Measurements from ENCODE around the gene RASA2. TPM values are rescaled to one million over a fixed set of nuclear protein-coding genes. Genes with fewer than 3 reads are reported as not detected.

Gene RASA2
- total and polyA plus RNA-seq, 4 donors = 1.6 to 5.4 (median 4.6) TPM

- H3K4me1 ChIP-seq (ENCODE audit: control insufficient read depth in 4 of 4, insufficient read depth in 4 of 4, low read length in 3 of 4) = peaks cover 0 to 1% (median 0%) of the 10 kb centered on the region in 4 donors
- DNase-seq (ENCODE audit: low spot score) = peak; percentile 90
- no peak overlapping the region for H3K27ac ChIP-seq (ENCODE audit: low read depth in 1 of 2, low read length in 2 of 2)
- H3K4me3 ChIP-seq (ENCODE audit: low read depth in 1 of 3, low read length in 3 of 3) = no peak overlapping the region
- 27% methylated on average over 10 of the region's 10 CpGs for WGBS
- no peak for TF ChIP-seq TAF1 (conservative IDR thresholded peaks at IDR 0.05)
- no peak for TF ChIP-seq SP1 (IDR thresholded peaks at IDR 0.05)
- TF ChIP-seq CTCF (IDR thresholded peaks at IDR 0.05; ENCODE audit: low read depth, low read length, missing input control) = peak; percentile 86
- no peak for TF ChIP-seq HNF4A (conservative IDR thresholded peaks at IDR 0.05)
- no peak for TF ChIP-seq GABPA (IDR thresholded peaks at IDR 0.05 in 1 of 2, conservative IDR thresholded peaks at IDR 0.05 in 1 of 2)
- TF ChIP-seq REST (IDR thresholded peaks at IDR 0.05) = no peak
- TF ChIP-seq RAD21 (IDR thresholded peaks at IDR 0.05) = peak; percentile 93 to 97
- no peak for TF ChIP-seq FOXA1 (IDR thresholded peaks at IDR 0.05)
- TF ChIP-seq RXRA (IDR thresholded peaks at IDR 0.05) = peak in 1 of 2 donors; percentile 27
- no peaks in the 10 kb centered on the region for H3K27me3 ChIP-seq (ENCODE audit: control insufficient read depth in 4 of 4, insufficient read depth in 4 of 4, low read length in 3 of 4)
- no peak overlapping the region for H3K9ac ChIP-seq (ENCODE audit: low read depth in 1 of 2, low read length in 2 of 2)
- H3K9me3 ChIP-seq (ENCODE audit: control insufficient read depth in 4 of 4, low read length in 3 of 4) = no peaks in the 10 kb centered on the region
- H3K36me3 ChIP-seq (ENCODE audit: control insufficient read depth in 4 of 4, insufficient read depth in 3 of 4, low read depth in 1 of 4, low read length in 3 of 4) = no peaks in the 10 kb centered on the region
These were observed 26.6 kb upstream of the RASA2 start for GRCh38 chr3:141460097-141460704.

GRCh38 chr3:141462176-141462859 is 24.5 kb upstream of the RASA2 start:
- Histone ChIP-seq H3K9me3 (ENCODE audit: control insufficient read depth in 4 of 4, low read length in 3 of 4) (no peaks in the 10 kb centered on the region), H3K4me3 (ENCODE audit: low read depth in 1 of 3, low read length in 3 of 3) (no peak overlapping the region), H3K27ac (ENCODE audit: low read depth in 1 of 2, low read length in 2 of 2) (no peak overlapping the region), H3K36me3 (ENCODE audit: control insufficient read depth in 4 of 4, insufficient read depth in 3 of 4, low read depth in 1 of 4, low read length in 3 of 4) (no peaks in the 10 kb centered on the region), H3K4me1 (ENCODE audit: control insufficient read depth in 4 of 4, insufficient read depth in 4 of 4, low read length in 3 of 4) (no peaks in the 10 kb centered on the region), H3K9ac (ENCODE audit: low read depth in 1 of 2, low read length in 2 of 2) (no peak overlapping the region), H3K27me3 (ENCODE audit: control insufficient read depth in 4 of 4, insufficient read depth in 4 of 4, low read length in 3 of 4) (no peaks in the 10 kb centered on the region)
- no peak for DNase-seq (ENCODE audit: low spot score)
- 79% methylated on average over 3 of the region's 3 CpGs for WGBS
- no peak for TF ChIP-seq JUND (IDR thresholded peaks at IDR 0.05)
- TF ChIP-seq FOXA1 (IDR thresholded peaks at IDR 0.05) = no peak
- TF ChIP-seq TAF1 (conservative IDR thresholded peaks at IDR 0.05) = no peak
- no peak for TF ChIP-seq FOXA2 (IDR thresholded peaks at IDR 0.05)
- TF ChIP-seq SP1 (IDR thresholded peaks at IDR 0.05) = no peak
- no peak for TF ChIP-seq NR2F2 (IDR thresholded peaks at IDR 0.05)
- no peak for TF ChIP-seq EGR1 (IDR thresholded peaks at IDR 0.05; ENCODE audit: low read depth in 2 of 2)
- no peak for TF ChIP-seq YY1 (IDR thresholded peaks at IDR 0.05)
- TF ChIP-seq REST (IDR thresholded peaks at IDR 0.05) = no peak
- no peak for TF ChIP-seq RAD21 (IDR thresholded peaks at IDR 0.05)
- no peak for TF ChIP-seq CTCF (IDR thresholded peaks at IDR 0.05; ENCODE audit: low read depth, low read length, missing input control)
- no peak for TF ChIP-seq ZBTB33 (IDR thresholded peaks at IDR 0.05)
- no peak for TF ChIP-seq HNF4G (IDR thresholded peaks at IDR 0.05)
- TF ChIP-seq GABPA (IDR thresholded peaks at IDR 0.05 in 1 of 2, conservative IDR thresholded peaks at IDR 0.05 in 1 of 2) = no peak
- no peak for TF ChIP-seq MAX (IDR thresholded peaks at IDR 0.05)
